ENCODE results near the gene PLPPR5.

Gene PLPPR5

DNA sequence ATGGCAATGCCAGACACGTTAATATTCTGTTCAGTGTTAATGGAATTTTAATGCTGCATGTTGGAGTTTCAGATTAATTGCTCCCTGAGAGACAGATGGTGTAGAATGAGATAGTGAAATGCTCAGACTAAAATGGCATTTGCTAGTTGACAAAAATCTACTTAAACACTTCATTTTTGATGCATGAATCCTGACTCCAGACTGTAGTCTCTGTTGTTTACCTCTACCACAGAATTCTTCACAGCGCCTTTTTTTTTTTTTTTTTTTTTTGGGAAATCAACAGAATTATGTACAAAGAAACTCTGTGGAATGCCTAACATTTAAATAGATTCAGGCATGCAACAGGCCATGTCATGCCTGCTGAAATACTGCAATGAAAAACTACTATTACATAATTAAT lies 111.3 kb downstream of the PLPPR5 start:
- H3K4me1 ChIP-seq (ENCODE audit: low read depth, poor library complexity, severe bottlenecking) = no peaks in the 10 kb centered on the region
- no peaks in the 10 kb centered on the region for H3K79me2 ChIP-seq (ENCODE audit: insufficient read depth, low read depth)
- H3K4me2 ChIP-seq = no peak overlapping the region
- no peak overlapping the region for H3K4me3 ChIP-seq (IDR thresholded peaks at IDR 0.05; ENCODE audit: insufficient read depth, low read depth, low read length)
- no peak overlapping the region for H3K9ac ChIP-seq
- no peaks in the 10 kb centered on the region for H3K27me3 ChIP-seq (ENCODE audit: insufficient read depth, low read depth)
- no peaks in the 10 kb centered on the region for H4K20me1 ChIP-seq (ENCODE audit: insufficient read depth)
- H3K36me3 ChIP-seq (ENCODE audit: insufficient read depth) = no peaks in the 10 kb centered on the region
- H3K27ac ChIP-seq = no peak overlapping the region
- H2AFZ ChIP-seq (ENCODE audit: low read depth) = no peak overlapping the region
- TF ChIP-seq, protein P1, sequence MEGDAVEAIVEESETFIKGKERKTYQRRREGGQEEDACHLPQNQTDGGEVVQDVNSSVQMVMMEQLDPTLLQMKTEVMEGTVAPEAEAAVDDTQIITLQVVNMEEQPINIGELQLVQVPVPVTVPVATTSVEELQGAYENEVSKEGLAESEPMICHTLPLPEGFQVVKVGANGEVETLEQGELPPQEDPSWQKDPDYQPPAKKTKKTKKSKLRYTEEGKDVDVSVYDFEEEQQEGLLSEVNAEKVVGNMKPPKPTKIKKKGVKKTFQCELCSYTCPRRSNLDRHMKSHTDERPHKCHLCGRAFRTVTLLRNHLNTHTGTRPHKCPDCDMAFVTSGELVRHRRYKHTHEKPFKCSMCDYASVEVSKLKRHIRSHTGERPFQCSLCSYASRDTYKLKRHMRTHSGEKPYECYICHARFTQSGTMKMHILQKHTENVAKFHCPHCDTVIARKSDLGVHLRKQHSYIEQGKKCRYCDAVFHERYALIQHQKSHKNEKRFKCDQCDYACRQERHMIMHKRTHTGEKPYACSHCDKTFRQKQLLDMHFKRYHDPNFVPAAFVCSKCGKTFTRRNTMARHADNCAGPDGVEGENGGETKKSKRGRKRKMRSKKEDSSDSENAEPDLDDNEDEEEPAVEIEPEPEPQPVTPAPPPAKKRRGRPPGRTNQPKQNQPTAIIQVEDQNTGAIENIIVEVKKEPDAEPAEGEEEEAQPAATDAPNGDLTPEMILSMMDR (conservative IDR thresholded peaks at IDR 0.05; ENCODE audit: low read depth, low read length) = no peak

DNA sequence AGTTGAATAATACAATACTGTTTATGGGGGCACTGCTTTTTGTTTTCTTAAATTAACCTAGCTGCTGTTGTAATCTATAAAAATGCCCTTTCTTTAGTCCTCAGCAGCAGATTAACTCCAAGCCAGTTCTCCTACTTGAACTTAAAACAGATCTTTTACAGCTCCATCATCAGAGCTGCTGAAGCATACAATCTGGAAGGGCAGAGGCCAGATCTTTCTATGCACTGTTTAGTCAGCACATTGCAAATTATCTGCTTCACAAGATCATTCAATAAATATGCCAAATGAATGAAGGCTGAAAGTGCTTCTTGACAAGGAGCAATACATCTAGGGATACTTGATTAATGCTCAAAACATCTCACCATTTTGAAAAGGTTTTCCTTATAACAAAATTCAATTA lies 115.8 kb downstream of the PLPPR5 start:
- Histone ChIP-seq H3K4me3 (IDR thresholded peaks at IDR 0.05; ENCODE audit: insufficient read depth, low read depth, low read length) (no peak overlapping the region), H3K4me2 (no peak overlapping the region), H3K9ac (no peak overlapping the region), H4K20me1 (ENCODE audit: insufficient read depth) (no peaks in the 10 kb centered on the region), H3K36me3 (ENCODE audit: insufficient read depth) (no peaks in the 10 kb centered on the region), H3K79me2 (ENCODE audit: insufficient read depth, low read depth) (no peaks in the 10 kb centered on the region), H3K4me1 (ENCODE audit: low read depth, poor library complexity, severe bottlenecking) (no peaks in the 10 kb centered on the region), H2AFZ (ENCODE audit: low read depth) (no peak overlapping the region), H3K27ac (no peak overlapping the region), H3K27me3 (ENCODE audit: insufficient read depth, low read depth) (no peaks in the 10 kb centered on the region)
- TF ChIP-seq, protein P1 (conservative IDR thresholded peaks at IDR 0.05; ENCODE audit: low read depth, low read length) = no peak

DNA sequence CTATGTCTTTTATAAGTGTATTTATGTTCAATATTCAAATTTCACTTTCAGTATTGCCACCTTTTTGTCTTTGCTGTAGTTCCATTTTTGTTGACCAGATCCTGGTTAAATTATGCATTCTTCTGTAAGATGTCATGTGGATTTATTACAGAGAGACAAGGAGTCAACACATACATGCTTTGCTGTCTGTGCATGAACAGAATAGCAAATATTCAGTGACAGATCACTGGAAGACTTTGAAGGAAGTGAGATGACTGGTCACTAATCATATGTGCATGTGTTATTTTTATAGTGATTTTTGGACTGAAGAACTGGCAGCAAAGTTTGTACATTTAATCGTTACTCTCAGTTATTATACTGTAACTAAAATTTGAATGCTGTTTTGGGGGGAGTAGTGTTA lies 117.2 kb downstream of the PLPPR5 start:
- Histone ChIP-seq H3K27ac (no peak overlapping the region), H3K4me1 (ENCODE audit: low read depth, poor library complexity, severe bottlenecking) (no peaks in the 10 kb centered on the region), H3K79me2 (ENCODE audit: insufficient read depth, low read depth) (no peaks in the 10 kb centered on the region), H4K20me1 (ENCODE audit: insufficient read depth) (no peaks in the 10 kb centered on the region), H3K4me3 (IDR thresholded peaks at IDR 0.05; ENCODE audit: insufficient read depth, low read depth, low read length) (no peak overlapping the region), H3K4me2 (no peak overlapping the region), H3K27me3 (ENCODE audit: insufficient read depth, low read depth) (no peaks in the 10 kb centered on the region), H3K9ac (no peak overlapping the region), H2AFZ (ENCODE audit: low read depth) (no peak overlapping the region), H3K36me3 (ENCODE audit: insufficient read depth) (no peaks in the 10 kb centered on the region)
- TF ChIP-seq, protein P1 (conservative IDR thresholded peaks at IDR 0.05; ENCODE audit: low read depth, low read length) = no peak

DNA sequence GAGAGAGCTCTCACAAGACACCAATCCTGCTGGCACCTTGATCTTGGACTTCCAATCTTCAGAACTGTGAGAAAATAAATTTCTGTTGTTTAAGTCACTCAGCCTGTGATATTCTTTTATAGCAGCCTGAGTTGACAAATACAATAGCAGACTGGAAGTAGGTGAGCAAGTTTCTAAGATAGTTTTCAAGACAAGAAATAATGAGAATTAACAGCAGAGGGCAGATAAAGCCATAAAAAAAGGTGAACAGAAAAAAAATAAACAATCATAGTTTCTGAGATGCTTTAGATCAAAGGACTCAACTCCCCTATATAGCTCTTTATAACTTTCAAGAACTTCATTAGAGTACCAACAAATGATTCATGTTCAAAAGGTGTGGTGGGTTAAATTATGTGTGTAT lies 119.8 kb downstream of the PLPPR5 start:
- Histone ChIP-seq H3K9ac (no peak overlapping the region), H4K20me1 (ENCODE audit: insufficient read depth) (no peaks in the 10 kb centered on the region), H3K27ac (no peak overlapping the region), H3K27me3 (ENCODE audit: insufficient read depth, low read depth) (no peaks in the 10 kb centered on the region), H3K36me3 (ENCODE audit: insufficient read depth) (no peaks in the 10 kb centered on the region), H3K4me1 (ENCODE audit: low read depth, poor library complexity, severe bottlenecking) (no peaks in the 10 kb centered on the region), H3K4me3 (IDR thresholded peaks at IDR 0.05; ENCODE audit: insufficient read depth, low read depth, low read length) (no peak overlapping the region), H3K4me2 (no peak overlapping the region), H2AFZ (ENCODE audit: low read depth) (no peak overlapping the region), H3K79me2 (ENCODE audit: insufficient read depth, low read depth) (no peaks in the 10 kb centered on the region)
- TF ChIP-seq, protein P1 (conservative IDR thresholded peaks at IDR 0.05; ENCODE audit: low read depth, low read length) = no peak
